ENCODE data around the gene ATP6V1G2.

ATP6V1G2 gene

DNA sequence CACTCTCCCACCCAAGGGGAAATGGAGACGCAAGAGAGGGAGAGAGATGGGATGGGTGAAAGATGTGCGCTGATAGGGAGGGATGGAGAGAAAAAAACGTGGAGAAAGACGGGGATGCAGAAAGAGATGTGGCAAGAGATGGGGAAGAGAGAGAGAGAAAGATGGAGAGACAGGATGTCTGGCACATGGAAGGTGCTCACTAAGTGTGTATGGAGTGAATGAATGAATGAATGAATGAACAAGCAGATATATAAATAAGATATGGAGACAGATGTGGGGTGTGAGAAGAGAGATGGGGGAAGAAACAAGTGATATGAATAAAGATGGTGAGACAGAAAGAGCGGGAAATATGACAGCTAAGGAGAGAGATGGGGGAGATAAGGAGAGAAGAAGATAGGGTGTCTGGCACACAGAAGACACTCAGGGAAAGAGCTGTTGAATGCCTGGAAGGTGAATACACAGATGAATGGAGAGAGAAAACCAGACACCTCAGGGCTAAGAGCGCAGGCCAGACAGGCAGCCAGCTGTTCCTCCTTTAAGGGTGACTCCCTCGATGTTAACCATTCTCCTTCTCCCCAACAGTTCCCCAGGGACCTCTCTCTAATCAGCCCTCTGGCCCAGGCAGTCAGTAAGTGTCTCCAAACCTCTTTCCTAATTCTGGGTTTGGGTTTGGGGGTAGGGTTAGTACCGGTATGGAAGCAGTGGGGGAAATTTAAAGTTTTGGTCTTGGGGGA is 29.7 kb upstream of the ATP6V1G2 start:
- DNase-seq (ENCODE audit: low spot score), result no peak

DNA sequence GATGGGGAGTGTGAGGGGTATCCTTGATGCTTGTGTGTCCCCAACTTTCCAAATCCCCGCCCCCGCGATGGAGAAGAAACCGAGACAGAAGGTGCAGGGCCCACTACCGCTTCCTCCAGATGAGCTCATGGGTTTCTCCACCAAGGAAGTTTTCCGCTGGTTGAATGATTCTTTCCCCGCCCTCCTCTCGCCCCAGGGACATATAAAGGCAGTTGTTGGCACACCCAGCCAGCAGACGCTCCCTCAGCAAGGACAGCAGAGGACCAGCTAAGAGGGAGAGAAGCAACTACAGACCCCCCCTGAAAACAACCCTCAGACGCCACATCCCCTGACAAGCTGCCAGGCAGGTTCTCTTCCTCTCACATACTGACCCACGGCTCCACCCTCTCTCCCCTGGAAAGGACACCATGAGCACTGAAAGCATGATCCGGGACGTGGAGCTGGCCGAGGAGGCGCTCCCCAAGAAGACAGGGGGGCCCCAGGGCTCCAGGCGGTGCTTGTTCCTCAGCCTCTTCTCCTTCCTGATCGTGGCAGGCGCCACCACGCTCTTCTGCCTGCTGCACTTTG is 29.0 kb upstream of the ATP6V1G2 start, which contains the start of gene TNF:
Gene TNF (plus strand): TSS at position 231 of the 567 bp plus-strand sequence. CDS start 177 bp downstream, at position 408.
- no peak for DNase-seq (ENCODE audit: low spot score)

DNA sequence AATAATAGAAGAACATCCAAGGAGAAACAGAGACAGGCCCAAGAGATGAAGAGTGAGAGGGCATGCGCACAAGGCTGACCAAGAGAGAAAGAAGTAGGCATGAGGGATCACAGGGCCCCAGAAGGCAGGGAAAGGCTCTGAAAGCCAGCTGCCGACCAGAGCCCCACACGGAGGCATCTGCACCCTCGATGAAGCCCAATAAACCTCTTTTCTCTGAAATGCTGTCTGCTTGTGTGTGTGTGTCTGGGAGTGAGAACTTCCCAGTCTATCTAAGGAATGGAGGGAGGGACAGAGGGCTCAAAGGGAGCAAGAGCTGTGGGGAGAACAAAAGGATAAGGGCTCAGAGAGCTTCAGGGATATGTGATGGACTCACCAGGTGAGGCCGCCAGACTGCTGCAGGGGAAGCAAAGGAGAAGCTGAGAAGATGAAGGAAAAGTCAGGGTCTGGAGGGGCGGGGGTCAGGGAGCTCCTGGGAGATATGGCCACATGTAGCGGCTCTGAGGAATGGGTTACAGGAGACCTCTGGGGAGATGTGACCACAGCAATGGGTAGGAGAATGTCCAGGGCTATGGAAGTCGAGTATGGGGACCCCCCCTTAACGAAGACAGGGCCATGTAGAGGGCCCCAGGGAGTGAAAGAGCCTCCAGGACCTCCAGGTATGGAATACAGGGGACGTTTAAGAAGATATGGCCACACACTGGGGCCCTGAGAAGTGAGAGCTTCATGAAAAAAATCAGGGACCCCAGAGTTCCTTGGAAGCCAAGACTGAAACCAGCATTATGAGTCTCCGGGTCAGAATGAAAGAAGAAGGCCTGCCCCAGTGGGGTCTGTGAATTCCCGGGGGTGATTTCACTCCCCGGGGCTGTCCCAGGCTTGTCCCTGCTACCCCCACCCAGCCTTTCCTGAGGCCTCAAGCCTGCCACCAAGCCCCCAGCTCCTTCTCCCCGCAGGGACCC is 28.0 kb upstream of the ATP6V1G2 start:
- DNase-seq (ENCODE audit: low spot score), result no peak

DNA sequence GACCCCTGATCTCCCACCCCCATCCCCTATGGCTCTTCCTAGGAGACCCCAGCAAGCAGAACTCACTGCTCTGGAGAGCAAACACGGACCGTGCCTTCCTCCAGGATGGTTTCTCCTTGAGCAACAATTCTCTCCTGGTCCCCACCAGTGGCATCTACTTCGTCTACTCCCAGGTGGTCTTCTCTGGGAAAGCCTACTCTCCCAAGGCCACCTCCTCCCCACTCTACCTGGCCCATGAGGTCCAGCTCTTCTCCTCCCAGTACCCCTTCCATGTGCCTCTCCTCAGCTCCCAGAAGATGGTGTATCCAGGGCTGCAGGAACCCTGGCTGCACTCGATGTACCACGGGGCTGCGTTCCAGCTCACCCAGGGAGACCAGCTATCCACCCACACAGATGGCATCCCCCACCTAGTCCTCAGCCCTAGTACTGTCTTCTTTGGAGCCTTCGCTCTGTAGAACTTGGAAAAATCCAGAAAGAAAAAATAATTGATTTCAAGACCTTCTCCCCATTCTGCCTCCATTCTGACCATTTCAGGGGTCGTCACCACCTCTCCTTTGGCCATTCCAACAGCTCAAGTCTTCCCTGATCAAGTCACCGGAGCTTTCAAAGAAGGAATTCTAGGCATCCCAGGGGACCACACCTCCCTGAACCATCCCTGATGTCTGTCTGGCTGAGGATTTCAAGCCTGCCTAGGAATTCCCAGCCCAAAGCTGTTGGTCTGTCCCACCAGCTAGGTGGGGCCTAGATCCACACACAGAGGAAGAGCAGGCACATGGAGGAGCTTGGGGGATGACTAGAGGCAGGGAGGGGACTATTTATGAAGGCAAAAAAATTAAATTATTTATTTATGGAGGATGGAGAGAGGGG is 27.1 kb upstream of the ATP6V1G2 start:
- DNase-seq (ENCODE audit: low spot score), result no peak

DNA sequence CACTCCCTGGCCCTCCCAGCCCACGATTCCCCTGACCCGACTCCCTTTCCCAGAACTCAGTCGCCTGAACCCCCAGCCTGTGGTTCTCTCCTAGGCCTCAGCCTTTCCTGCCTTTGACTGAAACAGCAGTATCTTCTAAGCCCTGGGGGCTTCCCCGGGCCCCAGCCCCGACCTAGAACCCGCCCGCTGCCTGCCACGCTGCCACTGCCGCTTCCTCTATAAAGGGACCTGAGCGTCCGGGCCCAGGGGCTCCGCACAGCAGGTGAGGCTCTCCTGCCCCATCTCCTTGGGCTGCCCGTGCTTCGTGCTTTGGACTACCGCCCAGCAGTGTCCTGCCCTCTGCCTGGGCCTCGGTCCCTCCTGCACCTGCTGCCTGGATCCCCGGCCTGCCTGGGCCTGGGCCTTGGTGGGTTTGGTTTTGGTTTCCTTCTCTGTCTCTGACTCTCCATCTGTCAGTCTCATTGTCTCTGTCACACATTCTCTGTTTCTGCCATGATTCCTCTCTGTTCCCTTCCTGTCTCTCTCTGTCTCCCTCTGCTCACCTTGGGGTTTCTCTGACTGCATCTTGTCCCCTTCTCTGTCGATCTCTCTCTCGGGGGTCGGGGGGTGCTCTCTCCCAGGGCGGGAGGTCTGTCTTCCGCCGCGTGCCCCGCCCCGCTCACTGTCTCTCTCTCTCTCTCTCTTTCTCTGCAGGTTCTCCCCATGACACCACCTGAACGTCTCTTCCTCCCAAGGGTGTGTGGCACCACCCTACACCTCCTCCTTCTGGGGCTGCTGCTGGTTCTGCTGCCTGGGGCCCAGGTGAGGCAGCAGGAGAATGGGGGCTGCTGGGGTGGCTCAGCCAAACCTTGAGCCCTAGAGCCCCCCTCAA is 25.9 kb upstream of the ATP6V1G2 start, which contains the start of gene LTA:
Gene LTA (plus strand): TSS at position 249 of the 871 bp plus-strand sequence. CDS start 454 bp downstream, at position 703.
- DNase-seq (ENCODE audit: low spot score), result no peak

DNA sequence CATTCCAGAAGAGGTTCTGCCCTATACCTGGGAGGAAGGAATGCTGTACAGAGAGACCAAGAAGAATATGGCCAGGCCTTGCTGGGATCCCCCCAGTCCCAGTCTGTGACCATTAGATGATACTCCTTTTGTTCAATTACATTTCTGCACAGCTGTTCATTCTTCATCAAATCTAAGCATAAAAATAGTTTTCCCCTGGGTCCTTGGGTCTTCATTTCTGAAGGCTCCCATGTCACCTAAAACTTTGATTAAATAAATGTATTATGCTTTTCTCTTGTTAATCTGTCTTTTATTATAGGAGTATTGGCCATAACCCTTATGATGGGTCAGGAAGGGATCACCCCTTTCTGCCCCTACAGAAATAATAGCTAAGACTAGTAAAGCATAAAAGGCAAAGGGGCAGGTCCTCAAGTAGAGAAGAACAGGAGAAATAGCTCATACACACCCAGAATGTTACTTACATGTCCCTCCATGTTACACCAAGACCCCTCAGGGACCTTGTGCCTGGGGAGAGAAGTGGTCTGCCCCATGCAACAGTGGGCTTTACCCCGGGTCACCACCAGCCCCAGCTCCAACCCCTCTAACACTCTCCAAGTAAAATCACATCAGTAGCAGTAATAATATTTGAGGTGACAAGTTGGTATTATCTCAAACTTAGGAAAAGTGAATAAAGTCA is 23.6 kb upstream of the ATP6V1G2 start:
- DNase-seq (ENCODE audit: low spot score), result no peak

DNA sequence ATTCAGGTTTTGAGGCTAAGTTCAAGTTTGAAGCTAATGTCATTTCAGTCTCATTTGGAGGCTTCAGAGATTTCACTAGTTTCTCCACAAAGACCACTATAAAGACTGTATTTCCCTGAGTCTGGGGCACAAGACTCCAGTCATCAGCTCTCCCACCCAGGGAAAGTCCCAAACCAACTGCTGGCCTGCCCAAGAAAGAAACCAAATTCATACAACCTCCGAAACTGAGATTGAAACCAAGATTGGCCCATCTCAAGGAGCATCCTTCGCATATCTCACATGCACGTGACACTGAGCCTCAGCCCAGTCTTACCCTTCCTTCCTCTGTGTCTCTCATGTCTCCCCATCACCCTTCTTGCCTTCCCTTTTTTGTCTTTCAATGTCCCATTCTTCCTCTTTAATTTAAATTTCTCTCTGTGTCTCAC is 22.1 kb upstream of the ATP6V1G2 start:
- no peak for DNase-seq (ENCODE audit: low spot score)

DNA sequence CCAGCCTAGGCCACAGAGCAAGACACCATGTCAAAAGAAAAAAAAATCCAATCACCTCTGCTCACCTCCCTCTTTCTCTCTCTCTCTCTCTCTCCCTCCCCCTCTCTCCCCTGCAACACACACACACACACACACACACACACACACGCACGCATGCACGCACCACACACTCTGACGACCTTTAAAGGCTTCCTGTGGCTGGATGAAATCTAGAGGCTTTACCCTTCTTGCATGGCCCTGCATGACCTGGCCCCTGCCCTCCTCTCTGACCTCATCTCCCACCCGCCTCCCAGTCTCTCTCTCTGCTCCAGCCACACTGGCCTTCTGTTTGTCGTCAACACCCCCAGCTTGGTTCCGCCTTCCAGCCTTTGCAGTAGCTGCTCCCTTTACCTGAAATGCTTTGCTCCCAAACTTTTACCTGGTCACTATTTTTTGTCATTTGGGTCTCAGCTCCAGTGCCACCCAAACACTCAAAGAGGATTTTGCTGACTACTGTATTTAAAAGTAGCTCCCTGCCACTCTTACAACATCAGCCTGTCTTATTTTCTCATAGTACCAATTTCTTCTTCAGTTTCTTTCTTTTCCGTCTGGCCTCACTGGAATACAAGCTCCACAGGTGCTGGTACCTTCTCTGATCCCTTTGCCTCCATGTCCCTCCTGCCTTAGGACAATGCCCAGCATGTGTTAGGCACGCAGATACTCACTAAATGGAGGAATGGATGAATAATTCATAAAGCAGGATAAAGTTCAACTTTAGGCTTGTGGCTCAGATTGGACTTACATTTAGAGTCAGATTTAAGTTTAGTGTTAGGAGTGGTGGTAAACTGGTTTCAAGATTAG is 21.3 kb upstream of the ATP6V1G2 start:
- DNase-seq (ENCODE audit: low spot score), result no peak

DNA sequence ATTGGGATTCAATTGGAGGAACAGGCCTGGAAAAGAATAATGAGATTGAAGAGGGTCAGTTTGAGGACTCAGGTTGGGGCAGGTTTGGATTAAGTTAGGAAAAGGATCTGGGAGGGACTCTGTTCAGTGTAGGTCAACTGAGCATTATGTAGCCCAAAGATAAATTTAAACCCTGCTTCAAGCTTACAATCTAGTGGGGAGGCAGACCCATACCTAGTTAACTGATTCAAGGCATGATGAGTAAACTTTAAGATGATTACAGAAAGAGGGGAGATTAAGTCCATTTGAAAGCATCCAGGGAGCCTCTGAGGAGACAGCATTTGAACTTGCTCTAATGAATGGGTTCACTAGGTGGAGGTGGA is 14.3 kb upstream of the ATP6V1G2 start:
- DNase-seq (ENCODE audit: low spot score), result no peak

DNA sequence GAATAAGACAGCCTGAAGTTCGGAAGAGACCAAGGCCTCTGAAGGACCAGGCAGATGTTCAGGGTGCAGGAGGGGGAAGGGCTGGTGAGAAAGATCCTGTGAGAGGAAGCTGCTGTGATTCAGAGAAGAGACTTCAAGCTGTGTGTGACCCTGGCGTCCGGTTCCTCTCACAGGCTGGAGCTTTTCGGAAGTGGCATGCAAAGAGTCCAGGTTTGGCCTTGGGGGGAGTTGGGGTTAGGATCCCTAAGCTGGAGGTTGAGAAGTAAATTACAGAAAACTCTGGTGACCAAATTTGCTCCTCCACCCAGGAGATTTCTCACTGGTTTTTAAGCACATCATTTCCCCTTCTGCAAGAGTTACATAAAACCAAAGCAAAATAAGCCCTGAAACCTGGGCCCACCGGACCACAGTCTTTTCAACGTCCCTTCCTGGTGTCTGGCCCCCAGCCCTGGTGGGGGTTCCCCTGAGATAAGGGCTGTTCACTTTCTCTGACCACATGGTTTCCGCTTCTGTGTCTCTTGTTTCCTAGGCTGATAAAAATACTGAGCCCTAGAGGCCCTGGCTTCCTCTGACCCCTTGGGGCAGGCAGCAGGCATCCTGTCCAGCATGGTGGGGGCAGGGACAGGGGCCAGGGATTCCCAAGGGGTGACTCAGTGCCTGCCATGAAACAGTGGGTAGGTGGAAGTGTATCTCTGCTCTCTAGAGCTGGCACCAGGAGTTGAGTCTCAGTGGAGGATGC is 13.7 kb upstream of the ATP6V1G2 start:
- DNase-seq (ENCODE audit: low spot score), result peak; percentile 79

DNA sequence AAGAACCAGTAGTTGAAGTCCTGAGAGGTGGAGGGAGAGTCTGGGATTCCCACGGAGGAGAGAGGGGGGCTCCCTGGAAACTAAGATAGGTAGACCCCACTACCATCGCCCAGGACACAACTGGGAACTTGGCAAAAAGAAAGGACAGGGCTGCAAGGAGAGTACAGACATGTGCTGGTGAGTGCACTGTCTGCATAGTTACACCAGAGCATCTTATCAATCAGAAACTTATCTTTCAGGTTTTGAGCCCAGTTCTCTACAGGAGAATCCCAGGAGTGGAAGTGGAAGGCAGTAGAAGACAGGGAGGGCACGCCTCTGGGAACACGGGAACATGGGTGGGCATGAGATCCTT is 13.2 kb upstream of the ATP6V1G2 start:
- no peak for DNase-seq (ENCODE audit: low spot score)

DNA sequence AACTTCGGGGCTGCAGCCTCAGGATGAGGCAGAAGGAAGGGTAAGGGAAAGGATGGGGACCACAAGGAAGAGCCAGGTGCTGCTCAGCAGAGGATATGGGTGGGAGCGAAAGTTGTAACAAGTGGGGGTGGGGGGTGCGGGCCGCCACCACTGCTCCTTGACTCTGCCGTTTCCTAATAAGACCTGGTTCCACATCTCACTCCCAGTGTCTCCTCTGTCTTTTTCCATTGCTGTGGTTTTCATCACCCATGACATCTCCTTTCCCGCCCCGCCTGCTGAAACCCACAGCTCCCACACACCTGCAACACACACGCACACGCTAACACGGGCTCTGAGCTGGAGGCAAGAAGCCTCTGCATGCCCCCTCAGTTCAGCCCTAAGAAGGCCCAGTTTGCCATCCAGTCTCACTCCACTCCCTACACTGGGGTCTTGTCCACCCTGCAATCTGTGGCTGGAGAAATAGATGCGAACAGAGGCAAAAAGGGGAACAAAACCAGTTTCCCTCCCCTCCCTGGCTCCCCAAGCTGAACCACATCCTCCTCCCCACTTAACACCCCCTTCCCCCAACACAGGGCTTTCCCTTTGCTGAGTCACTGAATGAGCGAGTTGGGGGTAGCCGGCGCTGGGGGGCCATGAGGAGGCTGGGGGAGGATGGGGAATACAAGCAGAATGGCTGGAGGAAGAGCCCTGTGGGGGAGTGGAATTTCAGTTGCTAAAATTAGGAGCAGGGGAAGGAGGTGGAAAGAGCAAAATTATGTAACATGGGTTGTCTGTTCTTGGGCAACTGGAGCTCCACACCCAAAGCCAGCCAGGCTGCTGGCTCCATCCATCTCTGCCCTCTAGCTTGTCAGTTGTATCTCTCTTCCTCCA is 12.5 kb upstream of the ATP6V1G2 start:
- peak; percentile 47 for DNase-seq (ENCODE audit: low spot score)

DNA sequence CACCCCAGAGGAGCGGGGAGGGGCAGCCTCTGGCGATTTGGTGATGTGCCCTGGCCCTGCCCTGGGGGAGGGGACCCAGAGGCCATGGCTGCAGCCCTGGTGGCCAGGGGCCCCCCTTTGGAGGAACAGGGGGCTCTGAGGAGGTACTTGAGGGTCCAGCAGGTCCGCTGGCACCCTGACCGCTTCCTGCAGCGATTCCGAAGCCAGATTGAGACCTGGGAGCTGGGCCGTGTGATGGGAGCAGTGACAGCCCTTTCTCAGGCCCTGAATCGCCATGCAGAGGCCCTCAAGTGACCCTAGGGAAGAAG is 11.9 kb upstream of the ATP6V1G2 start:
- DNase-seq (ENCODE audit: low spot score), result no peak

DNA sequence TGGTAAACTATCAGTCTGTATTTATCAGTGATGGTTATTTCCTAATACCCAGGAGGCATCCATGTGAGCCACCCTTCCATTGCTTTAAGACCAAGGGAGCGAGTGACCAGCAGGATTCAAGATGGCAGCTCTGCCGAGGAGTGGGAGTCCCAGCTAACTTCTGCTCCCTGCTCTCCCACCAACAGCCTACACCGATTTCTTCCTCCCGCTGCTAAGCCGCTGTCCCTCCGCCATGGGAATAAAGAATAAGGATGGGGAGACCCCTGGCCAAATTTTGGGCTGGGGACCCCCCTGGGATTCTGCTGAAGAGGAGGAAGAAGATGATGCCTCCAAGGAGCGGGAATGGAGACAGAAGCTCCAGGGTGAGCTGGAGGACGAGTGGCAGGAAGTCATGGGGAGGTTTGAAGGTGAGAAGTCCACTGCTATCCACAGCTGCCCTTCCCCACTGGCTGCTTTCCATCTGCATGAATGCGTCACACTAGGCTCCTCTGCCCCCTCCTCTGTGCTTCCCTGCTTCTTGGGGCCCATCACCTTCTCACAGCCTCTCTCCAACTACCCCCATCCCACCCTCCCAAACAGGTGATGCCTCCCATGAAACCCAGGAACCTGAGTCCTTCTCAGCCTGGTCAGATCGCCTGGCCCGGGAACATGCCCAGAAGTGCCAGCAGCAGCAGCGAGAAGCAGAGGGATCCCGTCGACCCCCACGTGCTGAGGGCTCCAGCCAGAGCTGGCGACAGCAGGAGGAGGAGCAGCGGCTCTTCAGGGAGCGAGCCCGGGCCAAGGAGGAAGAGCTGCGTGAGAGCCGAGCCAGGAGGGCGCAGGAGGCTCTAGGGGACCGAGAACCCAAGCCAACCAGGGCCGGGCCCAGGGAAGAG is 11.3 kb upstream of the ATP6V1G2 start:
- no peak for DNase-seq (ENCODE audit: low spot score)

DNA sequence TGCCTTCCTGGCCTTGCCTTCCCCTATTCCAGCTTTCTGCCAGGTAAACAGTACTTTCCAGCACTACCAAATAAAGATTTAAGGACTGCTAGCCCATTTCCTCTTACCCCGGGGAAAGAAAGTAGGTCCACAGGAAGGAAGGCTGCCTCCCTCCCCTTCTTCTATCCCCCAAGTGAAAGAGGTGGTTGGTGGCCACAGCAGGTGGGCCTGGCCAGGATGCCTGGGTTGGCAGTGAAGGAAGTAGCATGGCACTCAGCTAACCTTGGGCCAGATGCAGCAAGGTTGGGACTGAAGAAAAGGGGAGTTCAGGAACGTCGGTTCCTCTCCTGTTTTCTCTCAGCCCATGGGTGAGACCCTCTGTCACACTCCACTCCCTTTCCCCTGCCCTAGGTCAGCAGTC is 9.9 kb upstream of the ATP6V1G2 start:
- no peak for DNase-seq (ENCODE audit: low spot score)

DNA sequence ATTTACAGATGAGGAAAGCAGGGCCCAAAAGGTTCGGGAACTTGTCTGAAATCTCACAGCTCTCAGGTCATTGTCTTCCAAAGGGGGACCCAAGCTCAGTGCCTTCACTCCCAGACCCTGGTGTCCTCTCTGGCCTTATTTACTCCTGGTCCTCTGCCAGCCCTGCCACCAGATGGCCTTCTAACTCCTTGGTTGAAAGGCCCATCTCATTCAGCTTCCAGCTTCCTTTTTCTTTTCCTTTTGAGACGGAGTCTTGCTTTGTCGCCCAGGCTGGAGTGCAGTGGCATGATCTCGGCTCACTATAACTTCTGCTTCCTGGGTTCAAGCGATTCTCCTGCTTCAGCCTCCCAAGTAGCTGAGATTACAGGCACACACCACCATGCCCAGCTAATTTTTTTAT is 5.0 kb upstream of the ATP6V1G2 start:
- DNase-seq (ENCODE audit: low spot score), result peak; percentile 52

DNA sequence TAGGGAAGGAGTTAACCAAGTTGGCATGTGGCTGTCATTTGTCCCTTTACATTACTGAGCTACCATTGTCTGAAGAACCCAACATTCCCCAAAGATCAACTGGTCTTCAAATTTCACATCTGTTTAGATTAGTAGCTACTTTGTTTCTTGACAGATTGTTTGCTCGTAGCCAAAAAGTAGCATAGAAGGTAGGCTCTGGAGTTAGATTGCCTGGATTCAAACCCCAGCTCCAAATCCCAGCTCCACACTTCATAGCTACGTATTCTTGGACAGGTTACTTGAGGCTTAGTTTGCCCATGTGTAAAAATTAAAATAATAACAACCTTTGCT is 2.1 kb upstream of the ATP6V1G2 start:
- no peak for DNase-seq (ENCODE audit: low spot score)

Data from AG08395 (cell line).